Keratinocyte (primary cell): ENCODE measurements around the gene ST8SIA6. TPM values are rescaled to one million over a fixed set of nuclear protein-coding genes. Genes with fewer than 3 reads are reported as not detected.

Experiments
- DNase-seq: peaks from one replicate; pipeline ENCODE4 v3.0.0-alpha.2; 2011; ENCODE audit warnings: low read depth, missing footprints, low spot score
- FAIRE-seq: peaks from 2 replicates; lab custom pipeline; 2011; peaks lifted over from hg19 to GRCh38; lab: Jason Lieb, UNC
- H2AFZ ChIP-seq: 2 replicates; pipeline ENCODE4 v1.6.0; 2012; ENCODE audit warnings: low read length, control low read depth, inconsistent platforms; ENCODE audit not compliant: control insufficient read depth
- H3K27ac ChIP-seq: 2 replicates; pipeline ENCODE4 v1.5.1; 2011; ENCODE audit warnings: low read length; ENCODE audit not compliant: control insufficient read depth, insufficient read depth
- H3K27me3 ChIP-seq: 3 replicates; pipeline ENCODE4 v1.6.0; 2011; ENCODE audit warnings: low read length; ENCODE audit not compliant: control insufficient read depth, insufficient read depth; ENCODE audit errors: extremely low read depth
- H3K36me3 ChIP-seq, 2 experiments: 2 replicates in 1 of 2; 3 replicates in 1 of 2; pipeline ENCODE4 v1.5.1; 2011; ENCODE audit warnings: low read length in 2 of 2, mild to moderate bottlenecking in 1 of 2; ENCODE audit not compliant: control insufficient read depth in 2 of 2, insufficient read depth in 2 of 2; ENCODE audit errors: extremely low read depth in 1 of 2
- H3K4me1 ChIP-seq: 3 replicates; pipeline ENCODE4 v1.5.1; 2011; ENCODE audit warnings: low read length; ENCODE audit not compliant: control insufficient read depth, insufficient read depth; ENCODE audit errors: extremely low read depth
- H3K4me2 ChIP-seq: 3 replicates; pipeline ENCODE4 v1.6.0; 2011; ENCODE audit warnings: low read depth, low read length; ENCODE audit not compliant: control insufficient read depth, insufficient read depth; ENCODE audit errors: extremely low read depth
- H3K4me3 ChIP-seq, 3 experiments: fragments of 200-600 bp in 1 of 3; sonication (generic) in 1 of 3; 2 replicates in 2 of 3; 3 replicates in 1 of 3; pipeline ENCODE4 v1.5.1; 2011 to 2016; ENCODE audit warnings: low read length in 3 of 3, mild to moderate bottlenecking in 3 of 3, control low read depth in 2 of 3, inconsistent platforms in 1 of 3, low read depth in 1 of 3, mixed read lengths in 1 of 3, mixed run types in 1 of 3, moderate library complexity in 1 of 3; ENCODE audit not compliant: control insufficient read depth in 2 of 3, insufficient read depth in 2 of 3; ENCODE audit errors: extremely low read depth in 1 of 3
- H3K79me2 ChIP-seq: 2 replicates; pipeline ENCODE4 v1.6.0; 2012; ENCODE audit warnings: low read length; ENCODE audit not compliant: control insufficient read depth, insufficient read depth
- H3K9ac ChIP-seq: 3 replicates; pipeline ENCODE4 v1.6.0; 2011; ENCODE audit warnings: low read length; ENCODE audit not compliant: control insufficient read depth, insufficient read depth; ENCODE audit errors: extremely low read depth
- H3K9me1 ChIP-seq: 3 replicates; pipeline ENCODE4 v1.6.0; 2011; ENCODE audit warnings: low read length; ENCODE audit not compliant: control insufficient read depth, insufficient read depth; ENCODE audit errors: extremely low read depth
- H3K9me3 ChIP-seq: 2 replicates; pipeline ENCODE4 v1.5.1; 2012; ENCODE audit warnings: low read depth, low read length; ENCODE audit not compliant: control insufficient read depth
- H4K20me1 ChIP-seq: 3 replicates; pipeline ENCODE4 v1.6.0; 2011; ENCODE audit warnings: low read length; ENCODE audit not compliant: control insufficient read depth, insufficient read depth; ENCODE audit errors: extremely low read depth
- EZH2 ChIP-seq: IDR thresholded peaks from one replicate; pipeline ENCODE4 v1.6.1; 2012; ENCODE audit warnings: inconsistent platforms, mild to moderate bottlenecking, low read length, moderate library complexity
- dilution Hi-C: fragments of 300-500 bp; cut with MboI; formaldehyde crosslinking; loops from one replicate; pipeline ENCODE4 v1.7.0; 2020; ENCODE audit warnings: low sequenced_read_pairs; ENCODE audit not compliant: extremely low pct_ligation_motif_present
- polyA plus RNA-seq, 5 experiments: library from polyadenylated mRNA; depleted of rRNA in 3 of 5; stranded (reverse) in 3 of 5; stranded (forward) in 1 of 5; unstranded in 1 of 5; fragments of >200 nt; gene quantifications; 1 replicate in 1 of 5; 2 replicates in 3 of 5; 3 replicates in 1 of 5; pipeline versions ENCODE4 v1.2.1 to v1.2.3, GENCODE V29; 2011 to 2012; ENCODE audit warnings: missing spikeins in 2 of 5, low read depth in 1 of 5, low replicate concordance in 1 of 5
- TF ChIP-seq, protein P1 (sequence below), 3 experiments: IDR thresholded peaks in 1 of 3; conservative IDR thresholded peaks in 1 of 3; optimal IDR thresholded peaks in 1 of 3; 2 replicates in 2 of 3; 3 replicates in 1 of 3; pipeline versions ENCODE3 to v1.5.1; 2011; ENCODE audit warnings: low read length in 3 of 3, mild to moderate bottlenecking in 3 of 3, moderate library complexity in 2 of 3, control low read depth in 1 of 3, inconsistent platforms in 1 of 3; ENCODE audit not compliant: insufficient read depth in 2 of 3; ENCODE audit errors: extremely low read depth in 1 of 3

Gene ST8SIA6
- polyA plus RNA-seq, 1 donor (not counting 4 experiments of a cell fraction or from before 2014, with no cell fraction given) = not detected

DNA sequence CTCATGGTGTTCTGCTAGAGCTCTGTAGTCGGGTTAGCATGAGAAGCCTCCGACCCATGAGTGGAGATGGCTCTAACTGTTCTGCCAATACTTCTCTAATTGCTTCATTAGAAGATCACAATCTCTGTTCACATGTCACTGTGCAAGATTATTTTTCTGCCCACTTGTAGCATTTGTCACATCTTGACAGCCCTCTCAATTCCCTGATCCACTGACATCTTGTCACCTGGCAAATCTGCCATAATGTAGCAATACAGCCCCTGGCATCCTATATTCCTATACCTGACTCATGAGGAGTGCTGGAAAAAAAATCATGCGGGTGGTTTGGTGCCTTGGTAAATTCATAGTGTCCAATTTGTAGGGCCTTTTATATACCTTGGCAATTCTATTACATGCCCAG lies 58.4 kb downstream of the ST8SIA6 start:
- dilution Hi-C loops = no loop called here
- no peak overlapping the region for H3K9ac ChIP-seq
- no peaks in the 10 kb centered on the region for H3K9me3 ChIP-seq
- no peaks in the 10 kb centered on the region for H3K27me3 ChIP-seq
- H3K27ac ChIP-seq = no peak overlapping the region
- H3K4me3 ChIP-seq = no peak overlapping the region
- no peaks in the 10 kb centered on the region for H3K4me1 ChIP-seq
- H2AFZ ChIP-seq = no peak overlapping the region
- H3K79me2 ChIP-seq = no peaks in the 10 kb centered on the region
- H3K9me1 ChIP-seq = no peaks in the 10 kb centered on the region
- H3K4me2 ChIP-seq = no peak overlapping the region
- FAIRE-seq (no peak), DNase-seq (no peak)
- no peaks in the 10 kb centered on the region for H3K36me3 ChIP-seq
- no peak for TF ChIP-seq EZH2
- TF ChIP-seq, protein P1, sequence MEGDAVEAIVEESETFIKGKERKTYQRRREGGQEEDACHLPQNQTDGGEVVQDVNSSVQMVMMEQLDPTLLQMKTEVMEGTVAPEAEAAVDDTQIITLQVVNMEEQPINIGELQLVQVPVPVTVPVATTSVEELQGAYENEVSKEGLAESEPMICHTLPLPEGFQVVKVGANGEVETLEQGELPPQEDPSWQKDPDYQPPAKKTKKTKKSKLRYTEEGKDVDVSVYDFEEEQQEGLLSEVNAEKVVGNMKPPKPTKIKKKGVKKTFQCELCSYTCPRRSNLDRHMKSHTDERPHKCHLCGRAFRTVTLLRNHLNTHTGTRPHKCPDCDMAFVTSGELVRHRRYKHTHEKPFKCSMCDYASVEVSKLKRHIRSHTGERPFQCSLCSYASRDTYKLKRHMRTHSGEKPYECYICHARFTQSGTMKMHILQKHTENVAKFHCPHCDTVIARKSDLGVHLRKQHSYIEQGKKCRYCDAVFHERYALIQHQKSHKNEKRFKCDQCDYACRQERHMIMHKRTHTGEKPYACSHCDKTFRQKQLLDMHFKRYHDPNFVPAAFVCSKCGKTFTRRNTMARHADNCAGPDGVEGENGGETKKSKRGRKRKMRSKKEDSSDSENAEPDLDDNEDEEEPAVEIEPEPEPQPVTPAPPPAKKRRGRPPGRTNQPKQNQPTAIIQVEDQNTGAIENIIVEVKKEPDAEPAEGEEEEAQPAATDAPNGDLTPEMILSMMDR (optimal IDR thresholded peaks at IDR 0.05 in 1 of 3, IDR thresholded peaks at IDR 0.05 in 1 of 3, conservative IDR thresholded peaks at IDR 0.05 in 1 of 3; ENCODE audit: extremely low read depth in 1 of 3, insufficient read depth in 2 of 3, low read length in 3 of 3) = no peak
- no peaks in the 10 kb centered on the region for H4K20me1 ChIP-seq

DNA sequence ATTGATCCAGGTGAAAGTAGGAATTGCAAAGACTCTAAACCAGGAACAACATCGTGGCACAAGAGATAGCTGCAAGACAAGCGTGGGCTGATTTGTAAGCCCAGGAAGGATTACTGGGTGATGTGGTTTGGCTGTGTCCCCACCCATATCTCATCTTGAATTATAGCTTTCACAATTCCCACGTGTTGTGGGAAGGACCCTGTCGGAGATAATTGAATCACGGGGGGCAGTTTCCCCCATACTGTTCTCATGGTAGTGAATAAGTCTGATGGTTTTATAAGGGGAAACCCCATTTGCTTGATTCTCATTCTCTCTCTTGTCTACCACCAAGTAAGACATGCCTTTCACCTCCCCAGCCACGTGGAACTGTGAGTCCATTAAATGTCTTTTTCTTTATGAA lies 59.5 kb downstream of the ST8SIA6 start:
- Histone ChIP-seq H3K4me3 (no peak overlapping the region), H3K9me1 (no peaks in the 10 kb centered on the region), H3K4me2 (no peak overlapping the region), H4K20me1 (no peaks in the 10 kb centered on the region), H2AFZ (no peak overlapping the region), H3K4me1 (no peaks in the 10 kb centered on the region), H3K9ac (no peak overlapping the region), H3K9me3 (no peaks in the 10 kb centered on the region), H3K27ac (no peak overlapping the region), H3K36me3 (no peaks in the 10 kb centered on the region), H3K79me2 (no peaks in the 10 kb centered on the region), H3K27me3 (no peaks in the 10 kb centered on the region)
- dilution Hi-C loops = no loop called here
- DNase-seq (no peak), FAIRE-seq (no peak)
- TF ChIP-seq, protein P1 (optimal IDR thresholded peaks at IDR 0.05 in 1 of 3, IDR thresholded peaks at IDR 0.05 in 1 of 3, conservative IDR thresholded peaks at IDR 0.05 in 1 of 3; ENCODE audit: extremely low read depth in 1 of 3, insufficient read depth in 2 of 3, low read length in 3 of 3) = no peak
- TF ChIP-seq EZH2 = no peak
